Measurements from ENCODE around the gene CCL27.
A peak's percentile ranks its signal among the peaks of the same experiment; 100 is the strongest.

CCL27 gene

GRCh38 chr9:34662526-34663302, at the start of gene CCL27:
Gene CCL27, minus strand, starts transcription at chr9:34662657. Its CDS starts 24 bp downstream, at chr9:34662633.
- no peak for DNase-seq (ENCODE audit: low read depth)

DNA sequence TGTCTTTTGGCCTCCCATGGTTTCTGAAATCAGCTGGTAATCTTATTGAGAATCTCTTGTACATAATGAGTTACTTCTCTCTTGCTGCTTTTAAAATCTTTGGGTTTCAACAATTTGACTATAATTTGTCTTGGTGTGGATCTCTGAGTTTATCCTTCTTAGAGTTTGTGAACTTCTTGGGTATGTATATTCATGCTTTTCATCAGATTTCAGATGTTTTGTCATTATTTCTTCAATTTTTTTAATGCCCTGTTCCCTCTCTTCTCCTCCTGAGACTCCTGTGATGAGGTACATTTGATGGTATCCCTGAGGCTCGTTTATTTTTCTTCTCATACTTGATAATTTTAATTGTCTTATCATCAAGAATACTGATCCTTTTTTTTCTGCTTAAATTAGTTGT, 49.7 kb upstream of the CCL27 start:
- DNase-seq (ENCODE audit: low read depth): no peak

GRCh38 chr9:34710023-34710422, 47.6 kb upstream of the CCL27 start, which contains the start of gene CCL21:
Gene CCL21, minus strand, starts transcription at chr9:34710136. Its CDS starts 70 bp downstream, at chr9:34710066.
- DNase-seq (ENCODE audit: low read depth): no peak

- DNase-seq (ENCODE audit: low read depth): no peak
Measured at GRCh38 chr9:34709196-34709978, 46.9 kb upstream of the CCL27 start.

DNA sequence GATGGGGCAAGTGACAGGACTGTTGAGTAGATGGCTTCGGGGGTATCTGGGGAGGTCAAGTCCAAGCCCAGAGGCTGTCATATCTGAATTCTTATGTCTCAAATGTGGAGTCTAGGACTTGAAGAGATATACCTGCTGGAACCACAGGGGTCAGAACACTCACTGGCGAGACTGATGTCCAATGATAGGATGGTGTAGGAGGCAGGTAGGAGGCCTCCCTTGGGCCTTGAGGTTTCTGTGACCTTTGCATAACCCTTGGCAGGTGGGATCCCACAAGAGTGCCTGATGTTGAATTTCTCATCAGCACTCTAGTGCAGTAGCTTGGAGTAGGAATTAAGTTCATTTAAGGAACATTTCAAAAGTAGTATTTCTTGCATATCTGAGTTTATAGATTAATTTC, 44.7 kb upstream of the CCL27 start:
- DNase-seq (ENCODE audit: low read depth): no peak

- DNase-seq (ENCODE audit: low read depth): peak; percentile 65
Measured at GRCh38 chr9:34701769-34702736, 39.6 kb upstream of the CCL27 start.

- peak; percentile 26 for DNase-seq (ENCODE audit: low read depth)
Measured at GRCh38 chr9:34701023-34701768, 38.7 kb upstream of the CCL27 start.

DNA sequence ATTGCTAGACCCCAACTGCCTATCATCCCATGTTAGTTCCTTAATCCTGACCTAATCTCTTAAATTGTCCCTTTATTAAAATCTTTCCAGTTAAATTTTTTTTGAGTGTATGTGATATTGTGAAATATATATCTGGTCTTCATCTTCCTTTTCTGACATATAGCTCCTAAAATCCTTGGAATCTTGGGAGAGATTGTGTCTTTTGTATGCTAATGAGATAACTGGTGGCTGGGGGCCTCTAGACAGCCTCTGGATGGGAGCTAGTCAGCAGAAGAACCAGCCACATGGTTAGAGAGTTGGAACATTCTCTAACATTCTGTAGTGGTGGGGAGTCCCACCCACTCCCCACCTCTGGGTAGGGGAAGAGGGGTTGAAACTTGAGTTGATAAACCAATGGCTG, 32.4 kb upstream of the CCL27 start:
- no peak for DNase-seq (ENCODE audit: low read depth)

- no peak for DNase-seq (ENCODE audit: low read depth)
Measured at GRCh38 chr9:34693560-34693959, 31.1 kb upstream of the CCL27 start.

DNA sequence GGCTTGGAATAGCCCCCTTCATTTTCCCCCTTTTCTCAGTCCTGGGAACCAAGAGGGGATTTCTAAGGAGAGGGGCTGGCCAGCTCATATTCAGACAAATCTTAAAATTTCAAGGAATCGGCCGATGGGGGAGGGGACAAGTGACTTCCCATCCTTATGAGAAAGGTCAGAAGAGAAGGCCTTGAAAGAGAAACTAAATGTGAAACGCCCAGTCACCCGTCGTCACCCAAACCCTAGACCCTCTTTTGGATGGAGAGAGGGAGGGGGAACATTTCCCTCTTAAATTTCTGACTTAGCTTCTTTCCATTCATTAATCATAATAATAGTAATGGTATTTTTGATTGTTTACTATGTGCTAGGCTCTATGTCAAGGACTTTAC, 29.5 kb upstream of the CCL27 start:
- no peak for DNase-seq (ENCODE audit: low read depth)

DNA sequence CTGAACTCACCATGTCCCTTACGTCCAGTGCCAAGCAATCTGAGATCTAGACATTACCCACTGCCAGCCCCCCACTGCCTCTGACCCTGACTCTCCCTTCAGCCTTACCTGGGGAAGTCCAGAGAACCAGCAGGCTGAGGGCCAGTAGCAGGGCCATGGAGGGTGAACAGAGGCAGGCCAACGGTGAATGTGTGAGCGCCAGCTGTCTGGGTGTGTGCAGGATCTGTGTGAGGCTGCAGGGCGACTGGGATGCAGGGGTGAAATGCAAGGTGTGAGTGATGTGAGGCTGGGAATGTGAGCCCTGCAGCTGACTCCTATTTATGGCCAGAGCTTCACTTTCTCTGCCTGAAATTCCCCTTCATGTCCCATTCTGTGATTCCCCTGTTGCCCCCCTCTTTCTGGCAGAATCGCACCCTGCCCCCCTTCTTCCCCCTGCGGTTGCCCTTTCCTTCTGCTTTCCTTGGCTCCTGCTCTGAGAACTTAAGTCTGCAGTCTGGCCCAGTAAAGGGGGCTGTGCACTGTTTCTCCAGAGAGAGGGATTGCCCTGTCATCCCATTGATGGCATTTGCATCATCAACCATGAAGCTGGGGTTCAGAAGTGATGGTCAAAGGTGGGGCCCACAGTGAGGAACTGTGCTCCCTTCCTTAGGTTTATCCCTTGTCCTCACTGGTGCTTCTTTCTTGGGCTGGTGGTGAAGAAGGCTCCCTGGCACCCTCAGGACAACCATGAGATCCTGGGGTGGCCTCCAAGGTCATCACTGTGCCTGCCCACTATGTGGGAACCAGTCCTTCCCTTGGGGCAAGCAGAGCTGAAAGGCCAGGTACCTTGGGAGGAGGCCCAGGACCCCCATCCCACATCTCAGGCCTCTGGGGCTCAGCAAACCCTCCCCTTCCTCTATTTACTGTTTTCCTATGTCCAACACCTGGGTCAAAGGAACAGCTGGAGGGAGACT, 28.8 kb upstream of the CCL27 start, which contains the start of gene CCL19:
CCL19 (minus strand) TSS at position 294 of the 953 bp plus-strand sequence; CDS start at position 157, 137 bp downstream.
- DNase-seq (ENCODE audit: low read depth): no peak

DNA sequence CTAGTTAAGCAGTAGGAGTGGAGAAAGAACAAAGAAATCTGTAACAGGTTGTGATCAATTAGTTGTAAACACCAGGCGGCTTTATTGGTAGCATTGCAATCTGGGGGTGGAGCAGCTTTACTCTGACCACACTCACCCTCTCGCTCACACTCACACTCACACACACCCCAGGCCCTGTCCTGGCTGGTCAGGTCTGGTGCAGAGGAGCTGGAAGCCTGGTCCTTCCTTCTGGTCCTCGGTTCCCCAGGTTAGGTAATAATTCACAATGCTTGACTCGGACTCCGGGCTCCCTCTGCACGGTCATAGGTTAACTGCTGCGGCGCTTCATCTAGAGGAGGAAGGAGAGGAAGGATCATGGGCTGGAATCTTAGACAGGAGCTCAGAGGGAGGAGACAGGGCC, 27.1 kb upstream of the CCL27 start:
- DNase-seq (ENCODE audit: low read depth): no peak

DNA sequence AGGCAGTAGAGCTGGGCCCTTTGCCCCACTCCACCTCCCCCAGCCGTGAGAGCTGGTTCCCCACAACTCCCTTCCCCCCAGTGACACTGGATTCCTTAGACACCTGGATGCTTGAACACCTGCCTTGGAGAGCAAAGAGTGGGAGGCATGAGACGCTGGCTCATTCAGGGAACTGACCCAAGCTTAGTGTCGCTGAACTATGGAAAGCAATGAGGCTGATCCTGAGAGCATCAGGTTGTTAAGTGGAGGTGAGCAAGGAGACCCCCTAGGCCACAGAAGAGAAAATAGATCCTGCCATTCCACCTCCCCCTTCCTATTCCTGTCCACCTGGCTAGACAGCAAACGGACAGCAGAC, 26.6 kb upstream of the CCL27 start:
- no peak for DNase-seq (ENCODE audit: low read depth)

- DNase-seq (ENCODE audit: low read depth): no peak
Measured at GRCh38 chr9:34688329-34689115, 26.1 kb upstream of the CCL27 start.

- no peak for DNase-seq (ENCODE audit: low read depth)
Measured at GRCh38 chr9:34687276-34688030, 25.0 kb upstream of the CCL27 start.

DNA sequence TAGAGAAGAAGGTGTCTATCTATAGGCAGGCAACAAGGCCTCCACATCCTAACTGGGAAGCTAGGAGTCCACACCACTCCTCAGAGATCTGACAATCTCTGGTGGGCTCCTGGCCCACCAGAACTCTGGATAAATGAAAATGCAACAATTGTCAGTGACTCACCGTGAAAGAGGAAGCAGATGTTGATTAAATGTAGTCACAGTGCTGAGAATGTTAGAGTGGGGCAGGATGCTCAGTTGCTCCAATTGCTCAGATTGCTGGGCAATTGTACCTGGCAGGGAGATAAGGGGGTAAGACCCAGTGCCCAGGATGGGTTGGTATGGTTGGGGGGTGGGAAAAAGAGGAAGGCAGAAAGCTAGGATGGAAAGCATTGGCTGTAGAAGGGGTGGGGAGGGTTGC, 24.3 kb upstream of the CCL27 start:
- DNase-seq (ENCODE audit: low read depth): no peak

DNA sequence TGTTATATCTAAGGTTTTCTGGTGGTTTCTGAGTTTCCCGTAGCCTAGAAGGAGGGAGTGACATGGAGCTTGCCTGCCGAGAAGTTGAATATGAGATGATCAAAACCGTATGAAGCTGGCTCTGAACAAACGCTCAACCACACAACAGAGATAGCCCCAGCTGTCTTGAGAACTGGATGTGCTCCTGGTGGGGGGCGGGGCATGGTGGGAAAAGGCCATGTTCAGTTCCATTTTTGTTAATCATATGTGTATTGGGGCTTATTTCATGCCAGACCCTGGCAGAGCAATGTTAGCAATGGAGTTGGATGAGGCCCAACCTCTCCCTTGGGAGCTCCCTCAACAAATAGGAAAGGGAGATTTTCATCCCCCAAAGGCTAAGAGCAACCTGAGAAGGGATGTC, 23.8 kb upstream of the CCL27 start:
- DNase-seq (ENCODE audit: low read depth): no peak

DNA sequence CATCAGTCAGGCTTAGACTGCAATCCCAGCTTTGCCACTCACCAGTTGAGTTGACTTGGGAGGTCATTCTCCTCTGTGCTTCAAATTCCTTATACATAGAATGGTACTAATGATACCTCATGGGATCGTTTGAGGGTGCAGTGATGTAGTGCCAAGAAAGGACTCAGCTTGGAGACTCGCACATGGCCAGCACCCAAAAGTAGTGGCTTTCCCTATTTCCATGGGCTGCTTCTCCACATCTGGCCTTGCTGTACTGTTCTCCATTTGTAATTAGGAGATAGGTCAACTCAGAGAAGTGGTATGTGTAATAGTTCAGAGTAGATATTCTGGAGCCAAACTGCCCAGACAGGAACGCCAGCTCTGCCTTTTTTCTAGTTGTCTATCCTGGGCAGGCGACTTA, 23.1 kb upstream of the CCL27 start:
- DNase-seq (ENCODE audit: low read depth): no peak

DNA sequence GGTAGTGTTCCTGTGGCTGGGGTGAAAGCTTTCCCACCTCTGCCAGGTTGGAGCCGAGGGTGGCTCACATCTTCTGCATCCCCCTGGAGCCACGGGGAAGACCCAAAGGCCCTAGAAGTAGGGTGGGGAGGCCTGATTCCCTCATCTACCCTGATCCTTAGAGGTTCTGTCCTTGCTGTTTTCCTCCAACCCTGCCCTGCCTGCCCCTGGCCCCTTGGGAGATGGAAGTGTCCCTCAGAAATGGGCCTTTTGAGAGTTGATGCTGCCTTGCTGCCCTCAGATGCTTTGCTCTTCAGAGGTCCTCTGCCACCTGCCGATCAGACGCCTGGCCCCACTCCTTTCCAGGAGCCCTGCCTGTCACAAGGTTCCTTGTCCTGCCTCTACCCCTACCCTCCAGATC, 22.4 kb upstream of the CCL27 start:
- DNase-seq (ENCODE audit: low read depth): no peak

Measured in stromal cell of bone marrow (primary cell).